SK-N-SH (cell line): Measurements from ENCODE around the gene CYBC1. TPM values are rescaled to one million over a fixed set of nuclear protein-coding genes. Genes with fewer than 3 reads are reported as not detected.
A peak's percentile ranks its signal among the peaks of the same experiment; 100 is the strongest.

ENCODE experiments used
- CTCF ChIA-PET: fragments of 300-600, 350-600 bp; formaldehyde crosslinking; extraction: SDS; loops from one replicate; lab custom pipeline; 2021; lab: Yijun Ruan, JAX
- POLR2A ChIA-PET: fragments of 350-600 bp; sonication (Branson Sonifier 250); formaldehyde crosslinking; extraction: SDS; loops from one replicate; lab custom pipeline; 2020; ENCODE audit warnings: antibody characterized with exemption, inconsistent platforms; lab: Yijun Ruan, JAX
- DNase-seq: peaks from one replicate; pipeline ENCODE4 v3.0.0; 2012
- H2AFZ ChIP-seq: fragments of 200-600 bp; sonication (generic); 2 replicates; pipeline ENCODE4 v1.8.1; 2016; ENCODE audit warnings: antibody characterized with exemption, mild to moderate bottlenecking, low read depth
- H3F3A ChIP-seq: fragments of 200-600 bp; sonication (generic); replicated peaks from 2 replicates; pipeline ENCODE3; 2016; ENCODE audit warnings: antibody characterized with exemption, mild to moderate bottlenecking; ENCODE audit not compliant: insufficient read depth
- H3K27ac ChIP-seq, 2 experiments: fragments of 200-500 bp in 1 of 2; fragments of 200-600 bp in 1 of 2; sonication (Bioruptor generic) in 1 of 2; sonication (generic), shearing (Covaris generic) in 1 of 2; 2 replicates each; pipeline versions ENCODE4 v1.5.1 to v1.6.1; 2014 to 2016; ENCODE audit warnings: low read depth in 2 of 2, inconsistent platforms in 1 of 2, low read length in 1 of 2, mild to moderate bottlenecking in 1 of 2, mixed read lengths in 1 of 2
- H3K27me3 ChIP-seq: fragments of 200-600 bp; sonication (generic), shearing (Covaris generic); 2 replicates; pipeline ENCODE4 v1.6.1; 2016; ENCODE audit warnings: mixed run types; ENCODE audit not compliant: insufficient read depth
- H3K36me3 ChIP-seq, 2 experiments: fragments of 200-500 bp in 1 of 2; fragments of 200-600 bp in 1 of 2; sonication (Bioruptor generic) in 1 of 2; sonication (generic) in 1 of 2; replicated peaks in 1 of 2; 2 replicates each; pipeline versions ENCODE3 to v1.5.1; 2014 to 2016; ENCODE audit warnings: low read length in 1 of 2, mild to moderate bottlenecking in 1 of 2; ENCODE audit not compliant: insufficient read depth in 2 of 2, control insufficient read depth in 1 of 2
- H3K4me1 ChIP-seq, 2 experiments: fragments of 200-500 bp in 1 of 2; fragments of 200-600 bp in 1 of 2; sonication (Bioruptor generic) in 1 of 2; sonication (generic), shearing (Covaris generic) in 1 of 2; 2 replicates each; pipeline versions ENCODE4 v1.5.1 to v1.6.1; 2014 to 2016; ENCODE audit warnings: low read depth in 1 of 2, low read length in 1 of 2, mixed run types in 1 of 2; ENCODE audit not compliant: insufficient read depth in 2 of 2, control insufficient read depth in 1 of 2
- H3K4me2 ChIP-seq: fragments of 200-600 bp; sonication (generic), shearing (Covaris generic); 2 replicates; pipeline ENCODE4 v1.6.1; 2017; ENCODE audit warnings: mixed run types
- H3K4me3 ChIP-seq, 2 experiments: fragments of 200-500 bp in 1 of 2; fragments of 200-600 bp in 1 of 2; sonication (Bioruptor generic) in 1 of 2; sonication (generic), shearing (Covaris generic) in 1 of 2; 2 replicates each; pipeline versions ENCODE4 v1.5.1 to v1.8.1; 2014 to 2016; ENCODE audit warnings: low read depth in 2 of 2, inconsistent platforms in 1 of 2, low read length in 1 of 2, mild to moderate bottlenecking in 1 of 2, mixed read lengths in 1 of 2, moderate library complexity in 1 of 2
- H3K79me2 ChIP-seq: fragments of 200-600 bp; sonication (generic); 2 replicates; pipeline ENCODE4 v1.8.1; 2017; ENCODE audit warnings: mild to moderate bottlenecking; ENCODE audit not compliant: insufficient read depth
- H3K9ac ChIP-seq: fragments of 200-600 bp; sonication (generic); 2 replicates; pipeline ENCODE4 v1.6.1; 2017; ENCODE audit warnings: mixed run types
- H3K9me2 ChIP-seq: fragments of 200-600 bp; sonication (generic); 2 replicates; pipeline ENCODE4 v1.6.1; 2017; ENCODE audit warnings: mixed run types
- H3K9me3 ChIP-seq: fragments of 200-600 bp; sonication (generic); 2 replicates; pipeline ENCODE4 v1.6.1; 2017; ENCODE audit warnings: mixed run types, mild to moderate bottlenecking, moderate library complexity
- H4K20me1 ChIP-seq: fragments of 200-600 bp; sonication (generic); 2 replicates; pipeline ENCODE4 v1.6.1; 2017; ENCODE audit warnings: mild to moderate bottlenecking, mixed run types; ENCODE audit not compliant: insufficient read depth
- ELF1 ChIP-seq: IDR thresholded peaks from 2 replicates; pipeline ENCODE4 v1.4.0; 2012
- GABPA ChIP-seq: IDR thresholded peaks from 2 replicates; pipeline ENCODE4 v1.4.0; 2012; ENCODE audit warnings: low read depth, mild to moderate bottlenecking
- MEF2A ChIP-seq: IDR thresholded peaks from 2 replicates; pipeline ENCODE4 v1.4.0; 2012; ENCODE audit warnings: low read depth, borderline replicate concordance
- MXI1 ChIP-seq: IDR thresholded peaks from 2 replicates; pipeline ENCODE4 v1.6.1; 2012; ENCODE audit warnings: mild to moderate bottlenecking, low read depth, low read length, improper control_type of control experiment
- PBX3 ChIP-seq: IDR thresholded peaks from 2 replicates; pipeline ENCODE4; 2012
- RAD21 ChIP-seq: IDR thresholded peaks from 2 replicates; pipeline ENCODE4 v1.6.1; 2012; ENCODE audit warnings: mild to moderate bottlenecking, low read length
- RCOR1 ChIP-seq: fragments of 150-350 bp; IDR thresholded peaks from 2 replicates; pipeline ENCODE4 v1.6.1; 2017; ENCODE audit warnings: antibody characterized with exemption, low read length
- RXRA ChIP-seq: IDR thresholded peaks from 2 replicates; pipeline ENCODE4 v1.4.0; 2012; ENCODE audit warnings: low read depth, mild to moderate bottlenecking, borderline replicate concordance
- TEAD4 ChIP-seq: IDR thresholded peaks from 2 replicates; pipeline ENCODE4 v1.4.0; 2012; ENCODE audit warnings: mild to moderate bottlenecking, borderline replicate concordance; ENCODE audit not compliant: insufficient read depth
- USF1 ChIP-seq: IDR thresholded peaks from 2 replicates; pipeline ENCODE4 v1.4.0; 2012; ENCODE audit warnings: low read depth, borderline replicate concordance
- whole genome bisulfite sequencing: methylation state at CpG from one replicate; pipeline ENCODE4 v1.1.6; 2017; ENCODE audit warnings: low lambda C conversion rate; 5-methylcytosine and 5-hydroxymethylcytosine counted together
- polyA plus RNA-seq, 3 experiments: library from polyadenylated mRNA; depleted of rRNA; stranded (reverse); fragments of >200 nt; gene quantifications; 2 replicates each; pipeline ENCODE4 v1.2.3, GENCODE V29; 2012
- TF ChIP-seq, protein P1 (sequence below): IDR thresholded peaks from 2 replicates; pipeline ENCODE4 v1.4.0; 2012; ENCODE audit warnings: low read depth, borderline replicate concordance
- TF ChIP-seq, protein P2 (sequence below): fragments of 150-350 bp; IDR thresholded peaks from 2 replicates; pipeline ENCODE4 v1.6.1; 2016; ENCODE audit warnings: mild to moderate bottlenecking, low read depth, low read length

The CYBC1 gene
- polyA plus RNA-seq, 1 of the 3 experiments (the other 2 are of a cell fraction), result 165 TPM

GRCh38 chr17:82400206-82400605 lies 50.3 kb downstream of the CYBC1 start:
- H3K9ac ChIP-seq, result no peak overlapping the region

GRCh38 chr17:82399601-82400101 lies 50.9 kb downstream of the CYBC1 start:
- no peaks in the 10 kb centered on the region for H4K20me1 ChIP-seq
- H3K9ac ChIP-seq, result no peak overlapping the region
- H3K9me3 ChIP-seq, result no peaks in the 10 kb centered on the region
- no peak overlapping the region for H3K4me3 ChIP-seq
- 72% methylated on average over 16 of the region's 18 CpGs for WGBS
- peak overlapping the region; percentile 11 to 84; a peak in 3 of 4 replicates for H3K27ac ChIP-seq
- ChIA-PET CTCF (interaction anchor here (0.9 to 5.5 kb wide), 20 partner anchors 8 to 163 kb away, joined by 3 to 45 read pairs (median 5); partner anchors contain the start of gene UTS2R), POLR2A (interaction anchor here (0.7 to 1.2 kb wide), 3 partner anchors 14 to 117 kb away, joined by 3 to 4 read pairs (median 4); no protein-coding TSS in a partner anchor)
- no peaks in the 10 kb centered on the region for H3K79me2 ChIP-seq
- peaks cover 11% of the 10 kb centered on the region for H3F3A ChIP-seq
- peak; percentile 88 for DNase-seq
- H3K4me1 ChIP-seq, result peaks cover 9 to 35% of the 10 kb centered on the region in 2 experiments; a peak in 3 of 4 replicates
- H2AFZ ChIP-seq, result no peak overlapping the region
- TF ChIP-seq RCOR1 (no peak), GABPA (no peak), RAD21 (no peak), RXRA (no peak), ELF1 (no peak), PBX3 (no peak), USF1 (no peak), MEF2A (no peak), MXI1 (no peak)
- TF ChIP-seq, protein P1, sequence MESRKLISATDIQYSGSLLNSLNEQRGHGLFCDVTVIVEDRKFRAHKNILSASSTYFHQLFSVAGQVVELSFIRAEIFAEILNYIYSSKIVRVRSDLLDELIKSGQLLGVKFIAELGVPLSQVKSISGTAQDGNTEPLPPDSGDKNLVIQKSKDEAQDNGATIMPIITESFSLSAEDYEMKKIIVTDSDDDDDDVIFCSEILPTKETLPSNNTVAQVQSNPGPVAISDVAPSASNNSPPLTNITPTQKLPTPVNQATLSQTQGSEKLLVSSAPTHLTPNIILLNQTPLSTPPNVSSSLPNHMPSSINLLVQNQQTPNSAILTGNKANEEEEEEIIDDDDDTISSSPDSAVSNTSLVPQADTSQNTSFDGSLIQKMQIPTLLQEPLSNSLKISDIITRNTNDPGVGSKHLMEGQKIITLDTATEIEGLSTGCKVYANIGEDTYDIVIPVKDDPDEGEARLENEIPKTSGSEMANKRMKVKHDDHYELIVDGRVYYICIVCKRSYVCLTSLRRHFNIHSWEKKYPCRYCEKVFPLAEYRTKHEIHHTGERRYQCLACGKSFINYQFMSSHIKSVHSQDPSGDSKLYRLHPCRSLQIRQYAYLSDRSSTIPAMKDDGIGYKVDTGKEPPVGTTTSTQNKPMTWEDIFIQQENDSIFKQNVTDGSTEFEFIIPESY, result no peak
- TF ChIP-seq, protein P2, sequence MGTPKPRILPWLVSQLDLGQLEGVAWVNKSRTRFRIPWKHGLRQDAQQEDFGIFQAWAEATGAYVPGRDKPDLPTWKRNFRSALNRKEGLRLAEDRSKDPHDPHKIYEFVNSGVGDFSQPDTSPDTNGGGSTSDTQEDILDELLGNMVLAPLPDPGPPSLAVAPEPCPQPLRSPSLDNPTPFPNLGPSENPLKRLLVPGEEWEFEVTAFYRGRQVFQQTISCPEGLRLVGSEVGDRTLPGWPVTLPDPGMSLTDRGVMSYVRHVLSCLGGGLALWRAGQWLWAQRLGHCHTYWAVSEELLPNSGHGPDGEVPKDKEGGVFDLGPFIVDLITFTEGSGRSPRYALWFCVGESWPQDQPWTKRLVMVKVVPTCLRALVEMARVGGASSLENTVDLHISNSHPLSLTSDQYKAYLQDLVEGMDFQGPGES, result no peak
- TF ChIP-seq, all 33 proteins: peak for 0
- H3K4me2 ChIP-seq, result peak overlapping the region; percentile 4; the same call in 1 of the 2 replicates
- H3K27me3 ChIP-seq, result no peaks in the 10 kb centered on the region
- no peaks in the 10 kb centered on the region for H3K9me2 ChIP-seq
- peaks cover 2 to 5% of the 10 kb centered on the region in 2 experiments for H3K36me3 ChIP-seq

More at GRCh38 chr17:82400206-82400605, 50.3 kb downstream of the CYBC1 start:
- peaks cover 9 to 35% of the 10 kb centered on the region in 2 experiments; a peak in 3 of 4 replicates for H3K4me1 ChIP-seq
- no peaks in the 10 kb centered on the region for H3K9me2 ChIP-seq
- H2AFZ ChIP-seq, result no peak overlapping the region
- DNase-seq, result no peak
- H3F3A ChIP-seq, result peaks cover 11% of the 10 kb centered on the region
- TF ChIP-seq MEF2A (no peak), TEAD4 (no peak)
- H3K4me3 ChIP-seq, result no peak overlapping the region
- peaks cover 2 to 5% of the 10 kb centered on the region in 2 experiments for H3K36me3 ChIP-seq
- 78% methylated on average over 7 of the region's 7 CpGs for WGBS
- no peaks in the 10 kb centered on the region for H4K20me1 ChIP-seq
- H3K4me2 ChIP-seq, result no peak overlapping the region
- POLR2A ChIA-PET, result interaction anchor here (1.2 kb wide), 1 partner anchor 15 kb away, joined by 4 read pairs; no protein-coding TSS in a partner anchor
- peak overlapping the region in 1 of 2 experiments; percentile 84; a peak in 2 of 4 replicates for H3K27ac ChIP-seq
- no peaks in the 10 kb centered on the region for H3K9me3 ChIP-seq
- CTCF ChIA-PET, result interaction anchor here (0.9 to 5.5 kb wide), 13 partner anchors 8 to 153 kb away, joined by 3 to 45 read pairs (median 6); no protein-coding TSS in a partner anchor
- H3K27me3 ChIP-seq, result no peaks in the 10 kb centered on the region
- no peaks in the 10 kb centered on the region for H3K79me2 ChIP-seq
